ENCODE results near the gene NKD1. TPM values are rescaled to one million over a fixed set of nuclear protein-coding genes. Genes with fewer than 3 reads are reported as not detected.
A peak's percentile ranks its signal among the peaks of the same experiment; 100 is the strongest.

Gene NKD1
- total RNA-seq, 2 donors from 2014 or later = 2.3 TPM

GRCh38 chr16:50673496-50674275, 125.5 kb downstream of the NKD1 start:
- Histone ChIP-seq H3K9me3 (peaks cover 7% of the 10 kb centered on the region), H3K27ac (no peak overlapping the region), H3K9ac (ENCODE audit: low read depth in 2 of 2, low read length in 2 of 2) (no peak overlapping the region), H3K4me3 (no peak overlapping the region), H3K27me3 (no peaks in the 10 kb centered on the region), H3K36me3 (no peaks in the 10 kb centered on the region), H3K4me1 (no peaks in the 10 kb centered on the region)
- intact Hi-C loops (cut with DNase I) = no loop called here
- no peak for DNase-seq
- TF ChIP-seq CTCF (IDR thresholded peaks at IDR 0.05) = no peak

GRCh38 chr16:50674831-50675230, 126.6 kb downstream of the NKD1 start:
- no peak for DNase-seq
- H3K4me1 ChIP-seq = no peaks in the 10 kb centered on the region
- no peak for TF ChIP-seq CTCF (IDR thresholded peaks at IDR 0.05)
- H3K9me3 ChIP-seq = peaks cover 7% of the 10 kb centered on the region
- intact Hi-C loops (cut with DNase I) = no loop called here
- H3K27ac ChIP-seq = no peak overlapping the region
- H3K4me3 ChIP-seq = no peak overlapping the region
- H3K36me3 ChIP-seq = no peaks in the 10 kb centered on the region
- H3K9ac ChIP-seq (ENCODE audit: low read depth in 2 of 2, low read length in 2 of 2) = no peak overlapping the region
- no peaks in the 10 kb centered on the region for H3K27me3 ChIP-seq

GRCh38 chr16:50675686-50676610, 127.8 kb downstream of the NKD1 start:
- H3K4me1 ChIP-seq = no peaks in the 10 kb centered on the region
- no peak overlapping the region for H3K27ac ChIP-seq
- TF ChIP-seq CTCF (IDR thresholded peaks at IDR 0.05) = no peak

GRCh38 chr16:50676684-50677225, 128.6 kb downstream of the NKD1 start:
- Histone ChIP-seq H3K9me3 (peaks cover 4% of the 10 kb centered on the region), H3K36me3 (no peaks in the 10 kb centered on the region), H3K4me1 (no peaks in the 10 kb centered on the region), H3K4me3 (no peak overlapping the region), H3K27ac (no peak overlapping the region), H3K9ac (ENCODE audit: low read depth in 2 of 2, low read length in 2 of 2) (no peak overlapping the region), H3K27me3 (no peaks in the 10 kb centered on the region)
- no peak for DNase-seq
- no peak for TF ChIP-seq CTCF (IDR thresholded peaks at IDR 0.05)
- intact Hi-C loops (cut with DNase I) = no loop called here

More at GRCh38 chr16:50675686-50676610, 127.8 kb downstream of the NKD1 start:
- intact Hi-C loops (cut with DNase I) = no loop called here
- H3K27me3 ChIP-seq = no peaks in the 10 kb centered on the region
- H3K9ac ChIP-seq (ENCODE audit: low read depth in 2 of 2, low read length in 2 of 2) = no peak overlapping the region
- H3K9me3 ChIP-seq = peaks cover 7% of the 10 kb centered on the region
- no peak for DNase-seq
- H3K4me3 ChIP-seq = no peak overlapping the region
- no peaks in the 10 kb centered on the region for H3K36me3 ChIP-seq

- Histone ChIP-seq H3K36me3 (no peaks in the 10 kb centered on the region), H3K27me3 (no peaks in the 10 kb centered on the region), H3K4me3 (no peak overlapping the region), H3K4me1 (no peaks in the 10 kb centered on the region), H3K27ac (no peak overlapping the region), H3K9me3 (no peaks in the 10 kb centered on the region), H3K9ac (ENCODE audit: low read depth in 2 of 2, low read length in 2 of 2) (no peak overlapping the region)
- intact Hi-C loops (cut with DNase I) = no loop called here
- peak; percentile 40 for TF ChIP-seq CTCF (IDR thresholded peaks at IDR 0.05)
- no peak for DNase-seq
These were observed 129.2 kb downstream of the NKD1 start for GRCh38 chr16:50677351-50677750.

Data from colonic mucosa (tissue), 4 donors.